Stimulated activated CD4-positive, alpha-beta T cell treated with anti-CD3 and anti-CD28 coated beads, TNF-alpha, amount 100 ng/mL, for 24 hours (primary cell): Measurements from ENCODE around the gene C1orf210.

ENCODE experiments used
- DNase-seq, 3 experiments: peaks; one replicate each; pipeline ENCODE4 v3.0.0-alpha.2; 2020; ENCODE audit warnings: low read depth in 3 of 3

Gene C1orf210

DNA sequence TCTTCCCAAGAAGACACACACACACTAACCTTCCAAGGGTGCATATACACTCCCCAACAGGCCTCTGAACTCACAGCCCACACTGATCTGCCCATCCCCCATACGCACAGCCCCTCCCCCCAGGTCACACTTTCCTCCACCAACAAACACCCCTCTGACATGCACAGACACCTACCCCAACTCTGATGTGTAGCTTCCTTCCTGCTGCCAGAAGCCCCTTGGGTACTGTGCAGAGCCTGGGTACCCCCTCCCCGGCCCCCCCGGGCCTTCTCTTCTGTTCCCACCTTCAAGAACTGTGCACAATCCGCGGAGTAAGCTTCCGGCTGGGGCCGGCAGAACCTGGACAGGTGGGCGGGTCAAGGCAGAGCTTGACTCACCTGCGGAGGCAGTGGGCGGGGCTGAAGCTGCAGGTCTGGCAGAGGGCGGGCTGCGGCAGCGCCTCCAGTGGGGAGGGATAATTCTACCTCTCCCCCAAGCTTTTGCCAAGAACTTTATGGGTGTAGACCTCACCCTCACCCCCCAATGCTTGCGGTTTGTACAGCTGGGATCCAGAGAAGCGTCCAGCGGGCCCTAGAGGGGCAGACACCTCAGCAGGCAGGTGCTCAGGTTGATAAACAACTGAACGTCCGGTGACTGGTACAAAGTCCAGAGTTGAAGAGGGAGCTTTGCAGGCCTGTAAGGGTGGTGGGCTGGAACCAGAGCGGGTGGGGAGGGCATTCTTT, at the start of gene C1orf210:
TSS of gene C1orf210 (minus strand) at position 313 of the 722 bp plus-strand sequence. CDS start 2,311 bp downstream, outside the sequence.
- DNase-seq: no peak

DNA sequence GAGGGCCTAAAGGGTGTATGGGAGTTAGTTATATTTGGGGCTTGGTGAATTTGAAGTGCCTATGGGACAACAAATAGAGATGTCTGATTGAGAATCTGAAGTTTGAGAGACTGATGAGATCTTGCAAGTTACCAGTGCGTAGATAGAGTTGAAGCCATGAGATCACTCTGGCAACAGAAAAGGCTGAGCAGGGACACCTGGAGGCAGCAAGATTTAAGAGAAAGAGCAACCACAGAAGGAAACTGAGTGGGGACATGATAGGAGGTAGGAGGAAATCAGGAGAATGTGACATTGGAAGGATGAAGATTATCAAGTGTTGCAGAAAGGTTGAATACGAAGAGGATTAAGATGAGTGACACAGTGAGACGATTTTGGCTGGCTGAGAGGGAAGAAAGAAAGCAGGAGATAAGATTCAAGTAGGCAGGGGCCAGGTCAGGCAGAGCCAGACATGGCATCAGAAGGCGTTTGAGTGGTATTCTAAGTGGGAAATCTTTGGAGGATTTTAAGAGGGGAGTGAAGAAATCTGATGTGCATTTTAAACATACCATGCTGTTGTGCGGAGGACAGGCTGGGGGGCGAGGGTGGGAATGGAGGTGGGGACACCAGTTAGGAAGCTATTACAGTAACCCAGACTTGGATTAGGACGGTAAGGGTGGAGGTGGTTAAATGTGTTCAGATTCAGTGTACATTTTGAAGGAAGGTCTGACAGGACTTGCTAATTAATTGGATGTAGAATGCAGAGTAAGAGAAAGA, 49.2 kb upstream of the C1orf210 start:
- DNase-seq: no peak

DNA sequence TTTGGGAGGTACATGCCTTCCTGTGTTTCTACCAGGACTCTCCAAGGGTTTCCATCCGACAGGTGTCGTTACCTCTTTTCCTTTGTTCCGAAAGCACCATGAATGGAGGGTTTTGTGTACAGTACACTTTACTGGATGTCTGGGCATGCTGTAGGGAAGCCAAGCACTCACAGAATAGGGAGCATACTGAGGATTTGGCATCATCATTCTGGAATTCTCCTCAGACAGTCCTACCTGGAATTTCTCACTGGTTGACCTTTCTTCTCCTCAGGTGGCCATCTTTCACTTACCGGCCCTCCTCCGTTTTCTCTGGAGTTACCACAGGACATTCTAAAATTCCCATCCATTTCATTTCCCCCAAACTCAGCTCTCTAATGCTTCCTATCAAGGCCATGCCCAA, 46.3 kb upstream of the C1orf210 start:
- no peak for DNase-seq

DNA sequence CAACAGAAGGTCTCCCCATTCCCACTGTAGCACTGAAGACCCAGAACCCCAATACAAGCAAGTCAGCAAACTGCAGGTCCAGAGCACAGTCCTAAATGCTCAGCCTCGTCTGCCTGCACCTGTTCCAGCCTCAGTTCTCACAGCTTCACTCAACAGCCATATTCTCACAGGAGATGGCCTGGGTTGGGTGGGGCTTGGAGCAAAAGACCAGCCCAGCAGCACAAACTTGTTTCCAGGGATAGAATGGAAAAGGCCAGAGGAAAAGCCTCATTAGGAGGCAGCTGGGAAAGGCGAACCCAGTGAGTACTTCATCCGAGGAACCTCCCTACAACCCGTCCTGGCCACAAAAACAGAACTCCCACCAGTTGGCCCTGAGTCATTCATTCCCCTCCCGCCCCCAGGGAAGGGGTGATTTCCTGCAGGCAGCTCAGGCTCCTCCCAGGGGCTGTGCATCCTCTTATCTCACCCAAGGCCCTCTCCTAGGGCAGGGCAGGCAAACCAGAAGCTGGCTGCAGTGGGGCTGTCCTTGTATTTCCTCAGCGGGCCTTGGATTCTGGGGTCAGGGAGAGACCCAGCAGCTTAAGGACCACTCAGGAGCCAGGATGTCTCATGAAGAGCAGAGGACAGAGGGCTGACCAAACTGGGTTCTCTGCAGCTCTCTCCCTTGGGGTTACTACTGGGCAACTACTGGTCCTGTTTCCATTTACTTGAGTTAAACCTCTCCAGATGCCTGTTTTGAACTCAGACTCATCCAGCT, 44.8 kb upstream of the C1orf210 start:
- DNase-seq: peak; percentile 37 to 73 (median 41)

DNA sequence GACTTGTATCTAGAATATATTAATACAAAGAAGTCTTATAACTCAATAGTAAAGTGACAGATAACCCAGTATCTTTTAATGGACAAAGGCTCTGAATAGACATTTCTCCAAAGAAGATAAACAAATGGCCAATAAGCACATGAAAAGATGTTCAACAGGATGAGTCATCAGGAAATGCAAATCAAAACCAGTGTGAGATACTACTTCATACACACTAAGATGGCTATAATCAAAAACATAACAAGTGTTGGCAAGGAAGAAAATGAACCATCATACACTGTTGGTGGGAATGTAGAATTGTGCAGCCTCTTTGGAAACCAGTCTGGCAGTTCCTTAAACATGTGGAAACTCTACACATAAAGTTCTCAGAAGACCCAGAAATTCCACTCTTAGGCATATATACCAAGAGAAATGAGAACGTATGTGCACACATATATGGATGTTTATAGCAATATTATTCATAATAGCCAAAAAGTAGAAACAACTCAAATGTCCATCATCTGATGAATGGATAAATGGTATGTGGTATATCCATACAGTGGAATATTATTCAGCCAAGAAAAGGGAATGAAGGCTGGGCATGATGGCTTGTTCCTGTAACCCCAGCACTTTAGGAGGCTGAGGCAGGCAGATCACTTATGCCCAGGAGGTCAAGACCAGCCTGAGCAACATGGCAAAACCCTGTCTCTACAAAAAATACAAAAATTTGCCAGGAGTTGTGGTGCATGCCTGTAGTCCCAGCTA, 42.3 kb upstream of the C1orf210 start:
- DNase-seq: no peak

DNA sequence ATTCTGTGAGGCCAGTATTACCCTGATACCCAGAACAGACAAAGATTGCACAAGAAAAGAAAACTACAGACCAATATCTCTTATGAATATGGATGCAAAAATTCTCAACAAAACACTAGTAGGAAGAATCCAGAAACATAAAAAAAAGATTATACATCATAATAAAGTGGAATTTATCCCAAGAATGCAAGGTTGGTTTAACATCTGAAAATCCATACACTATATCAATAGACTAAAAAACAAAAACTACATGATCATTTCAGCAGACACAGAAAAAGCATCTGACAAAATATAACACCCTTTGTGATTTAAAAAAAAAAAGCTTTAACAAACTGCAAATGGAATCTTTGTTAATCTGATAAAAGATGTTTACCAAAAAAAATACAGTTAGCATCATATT, 40.0 kb upstream of the C1orf210 start:
- no peak for DNase-seq

DNA sequence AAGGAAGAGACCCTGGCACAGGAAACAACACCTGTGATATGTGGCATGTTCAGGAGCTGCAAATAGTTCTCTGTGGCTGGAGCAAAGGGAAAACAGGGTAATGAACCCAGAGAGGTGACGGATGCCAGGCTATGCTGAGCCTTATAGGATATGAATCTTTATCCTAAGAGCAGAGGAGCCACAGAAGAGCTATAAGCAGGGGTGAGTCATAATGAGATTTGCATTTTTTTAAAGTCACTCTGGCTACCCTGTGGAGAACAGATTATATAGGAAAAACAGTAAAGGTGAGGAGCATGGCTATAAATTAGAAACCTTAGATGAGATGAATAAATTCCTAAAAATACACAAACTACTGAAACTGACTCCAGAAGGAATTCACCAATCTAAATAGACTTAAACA, 39.4 kb upstream of the C1orf210 start:
- no peak for DNase-seq

DNA sequence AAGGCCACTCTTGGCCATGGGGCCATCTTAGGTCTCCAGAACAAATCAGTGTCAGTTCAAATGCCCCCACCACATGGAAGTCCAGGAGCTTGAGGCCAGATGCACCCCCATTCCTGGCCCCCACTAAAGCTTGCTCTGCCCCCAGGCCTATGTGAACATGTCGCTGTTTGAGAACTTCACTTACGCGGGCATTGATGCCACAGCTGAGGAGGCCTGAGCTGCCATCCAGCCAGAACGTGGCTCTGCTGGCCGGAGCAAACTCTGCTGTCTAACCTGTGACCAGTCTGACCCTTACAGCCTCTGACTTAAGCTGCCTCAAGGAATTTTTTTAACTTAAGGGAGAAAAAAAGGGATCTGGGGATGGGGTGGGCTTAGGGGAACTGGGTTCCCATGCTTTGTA, 37.1 kb upstream of the C1orf210 start:
- DNase-seq: no peak

DNA sequence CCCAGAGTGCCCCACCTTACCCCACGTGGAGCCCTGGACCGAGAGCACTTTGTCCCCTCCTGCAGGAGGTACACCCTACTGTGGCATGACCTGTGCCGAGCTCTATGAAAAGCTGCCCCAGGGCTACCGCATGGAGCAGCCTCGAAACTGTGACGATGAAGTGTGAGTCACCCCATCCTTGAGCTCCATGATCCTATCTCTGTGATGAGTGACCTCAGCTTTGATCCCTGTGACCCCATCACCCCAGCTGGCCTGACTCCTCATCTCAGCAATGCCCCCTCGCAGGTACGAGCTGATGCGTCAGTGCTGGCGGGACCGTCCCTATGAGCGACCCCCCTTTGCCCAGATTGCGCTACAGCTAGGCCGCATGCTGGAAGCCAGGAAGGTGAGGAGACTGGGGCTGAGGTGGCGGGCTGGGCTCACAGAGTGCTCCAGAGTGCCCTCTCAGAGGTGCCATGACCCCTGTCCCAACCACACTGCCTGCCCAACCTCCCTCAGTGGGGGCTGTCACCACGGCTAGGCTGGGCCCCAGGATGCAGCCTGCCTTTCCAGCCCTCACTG, 36.0 kb upstream of the C1orf210 start:
- no peak for DNase-seq

DNA sequence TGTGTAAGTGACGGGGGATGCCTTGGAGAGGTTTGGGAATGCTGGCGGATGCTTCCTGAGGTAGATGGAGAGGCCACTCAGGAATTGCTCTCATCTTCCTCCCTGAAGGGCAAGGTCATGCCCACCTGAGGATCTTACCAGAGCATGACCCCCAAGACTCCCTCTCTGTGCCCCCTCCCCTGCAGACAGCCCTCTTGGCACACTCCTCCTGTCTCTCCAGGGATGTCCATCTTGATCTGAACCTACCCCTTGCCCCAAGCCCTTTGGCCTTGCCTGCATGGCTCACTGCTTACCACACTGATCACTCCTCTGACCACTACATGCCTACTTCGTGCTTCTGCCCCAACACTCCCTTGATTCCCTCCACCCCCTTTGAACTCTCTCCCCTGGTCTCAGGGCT, 34.4 kb upstream of the C1orf210 start:
- DNase-seq: no peak

DNA sequence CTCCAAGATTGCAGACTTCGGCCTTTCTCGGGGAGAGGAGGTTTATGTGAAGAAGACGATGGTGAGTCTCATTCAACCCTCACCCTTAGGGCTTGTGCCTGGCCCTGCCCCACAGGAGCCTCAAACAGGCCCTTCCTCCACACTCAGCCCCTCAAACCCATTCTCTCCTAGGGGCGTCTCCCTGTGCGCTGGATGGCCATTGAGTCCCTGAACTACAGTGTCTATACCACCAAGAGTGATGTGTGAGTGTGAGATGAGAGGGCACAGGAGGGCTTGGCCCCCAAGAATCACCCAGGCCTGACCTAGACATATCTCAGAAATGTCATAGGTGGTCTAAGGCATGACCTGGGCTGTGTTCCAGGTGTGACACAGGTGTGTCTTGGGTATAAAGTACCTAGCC, 33.9 kb upstream of the C1orf210 start:
- no peak for DNase-seq

DNA sequence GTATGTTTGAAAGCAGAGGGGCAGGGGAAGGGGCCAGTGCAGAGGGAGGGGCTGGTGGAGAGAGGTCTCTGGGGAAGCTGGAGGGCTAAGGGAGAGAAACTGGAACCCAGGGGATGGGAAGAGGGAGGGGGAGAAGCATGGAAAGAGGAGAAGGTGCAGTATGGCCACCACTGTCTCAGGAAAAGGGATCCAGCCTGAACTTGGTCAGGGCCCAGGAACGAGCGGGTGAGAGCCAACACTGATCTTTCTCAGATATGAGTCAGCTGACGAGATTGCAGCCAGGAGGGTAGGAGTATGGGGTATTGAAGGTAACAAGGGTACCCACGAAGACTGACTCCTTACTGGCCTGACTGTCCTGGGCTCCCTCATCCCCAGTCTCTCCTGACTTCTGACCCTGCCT, 33.5 kb upstream of the C1orf210 start:
- DNase-seq: no peak

DNA sequence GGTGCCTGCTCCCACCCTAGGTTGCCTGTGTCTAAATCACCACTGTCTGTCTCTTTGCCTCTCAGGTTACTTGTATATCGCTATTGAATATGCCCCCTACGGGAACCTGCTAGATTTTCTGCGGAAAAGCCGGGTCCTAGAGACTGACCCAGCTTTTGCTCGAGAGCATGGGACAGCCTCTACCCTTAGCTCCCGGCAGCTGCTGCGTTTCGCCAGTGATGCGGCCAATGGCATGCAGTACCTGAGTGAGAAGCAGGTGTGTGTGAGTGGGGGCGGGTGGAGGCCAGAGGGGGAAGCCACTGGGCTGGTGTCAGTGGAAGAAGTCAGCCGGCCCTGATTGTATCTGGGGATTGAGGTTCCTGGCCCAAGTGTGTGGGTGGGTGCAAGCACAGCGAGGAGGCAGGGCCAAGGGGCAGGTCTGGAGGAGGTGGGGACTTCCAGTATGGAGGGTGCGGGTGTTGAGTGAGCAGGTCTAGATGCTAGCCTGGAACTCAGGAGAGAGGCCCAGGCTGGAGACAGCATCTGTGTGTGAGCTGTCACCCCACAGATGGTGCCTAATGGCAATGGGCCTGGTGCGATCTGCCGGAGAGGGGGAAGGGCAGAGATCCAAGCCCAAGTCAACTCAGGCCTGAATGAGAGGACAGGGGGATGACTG, 32.6 kb upstream of the C1orf210 start:
- no peak for DNase-seq

DNA sequence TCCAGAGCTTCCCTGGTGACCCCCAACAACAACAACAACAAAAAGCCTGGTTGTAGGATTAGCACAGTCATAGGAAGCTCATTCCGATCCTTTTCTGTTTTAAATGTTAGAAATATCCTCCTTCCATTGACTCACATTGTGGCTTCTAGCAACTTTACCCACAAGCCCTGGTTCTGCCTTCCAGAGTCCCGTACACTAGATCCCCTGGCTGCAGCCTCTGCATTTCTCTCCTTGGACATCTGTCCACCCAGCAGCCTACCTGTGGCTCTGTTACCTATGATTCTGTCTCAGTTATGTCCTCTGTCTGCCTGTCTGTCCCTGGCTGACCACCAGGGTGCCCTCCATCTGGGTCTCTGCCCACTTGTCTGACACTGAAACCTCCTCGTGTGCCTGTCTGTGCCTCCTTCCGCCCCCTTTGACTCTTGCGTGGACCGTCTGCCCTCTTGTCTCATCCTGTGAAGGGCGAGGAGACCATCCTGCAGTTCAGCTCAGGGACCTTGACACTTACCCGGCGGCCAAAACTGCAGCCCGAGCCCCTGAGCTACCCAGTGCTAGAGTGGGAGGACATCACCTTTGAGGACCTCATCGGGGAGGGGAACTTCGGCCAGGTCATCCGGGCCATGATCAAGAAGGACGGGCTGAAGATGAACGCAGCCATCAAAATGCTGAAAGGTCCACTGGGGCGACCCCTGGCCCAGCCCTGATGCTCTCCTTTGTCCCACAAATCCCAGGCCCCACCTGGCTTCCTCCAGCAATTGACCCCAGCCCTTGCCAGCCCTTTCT, 31.5 kb upstream of the C1orf210 start:
- DNase-seq: no peak

DNA sequence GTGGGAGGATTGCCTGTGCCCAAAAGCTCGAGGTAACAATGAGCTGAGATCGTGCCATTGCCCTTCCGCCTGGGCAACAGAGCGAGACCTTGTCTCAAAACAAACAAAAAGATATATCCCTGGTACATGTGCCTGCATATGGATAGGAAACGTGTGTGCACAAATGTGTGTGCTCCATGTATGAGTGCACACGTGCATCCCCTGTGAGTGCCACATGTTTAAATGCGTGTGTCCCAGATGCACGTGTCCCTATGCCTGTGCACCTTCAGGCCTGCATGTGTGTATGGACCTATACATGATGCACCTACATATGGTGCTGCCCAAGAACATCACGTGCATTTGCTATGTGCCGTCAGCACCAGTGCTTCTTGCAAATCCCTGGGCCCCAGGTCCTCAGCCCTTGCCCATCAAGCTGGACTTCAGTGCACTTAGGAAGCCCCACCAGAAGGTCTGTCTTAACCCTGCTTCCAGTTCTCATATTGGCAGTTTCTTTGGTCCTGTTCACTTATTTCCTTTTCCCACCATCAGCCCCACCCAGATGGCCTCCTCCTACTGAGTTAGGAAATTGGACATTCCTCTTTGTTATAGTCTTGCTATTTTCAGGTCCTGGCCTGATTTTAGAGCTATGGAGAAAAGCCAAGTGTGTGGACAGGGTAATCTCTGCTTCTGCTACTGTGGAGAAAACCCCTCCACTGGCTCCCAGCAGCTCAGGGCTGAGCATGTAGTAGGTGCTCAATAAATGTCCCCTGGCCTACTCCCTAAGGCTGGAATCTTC, 30.8 kb upstream of the C1orf210 start:
- DNase-seq: no peak

DNA sequence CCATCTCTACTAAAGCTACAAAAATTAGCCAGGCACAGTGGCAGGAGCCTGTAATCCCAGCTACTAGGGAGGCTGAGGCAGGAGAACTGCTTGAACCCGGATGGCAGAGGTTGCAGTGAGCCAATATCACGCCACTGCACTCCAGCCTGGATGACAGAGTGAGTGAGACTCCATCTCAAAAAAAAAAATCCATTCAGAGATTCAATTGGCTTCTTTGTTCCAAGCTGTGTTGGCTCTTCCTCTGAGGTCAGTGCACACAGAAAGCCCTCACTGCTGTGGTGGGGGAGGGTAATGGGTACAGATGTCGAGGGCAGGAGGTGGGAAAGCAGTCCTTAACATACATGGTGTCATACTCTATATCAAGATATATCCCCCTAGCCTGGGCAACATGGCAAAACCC, 30.1 kb upstream of the C1orf210 start:
- no peak for DNase-seq

DNA sequence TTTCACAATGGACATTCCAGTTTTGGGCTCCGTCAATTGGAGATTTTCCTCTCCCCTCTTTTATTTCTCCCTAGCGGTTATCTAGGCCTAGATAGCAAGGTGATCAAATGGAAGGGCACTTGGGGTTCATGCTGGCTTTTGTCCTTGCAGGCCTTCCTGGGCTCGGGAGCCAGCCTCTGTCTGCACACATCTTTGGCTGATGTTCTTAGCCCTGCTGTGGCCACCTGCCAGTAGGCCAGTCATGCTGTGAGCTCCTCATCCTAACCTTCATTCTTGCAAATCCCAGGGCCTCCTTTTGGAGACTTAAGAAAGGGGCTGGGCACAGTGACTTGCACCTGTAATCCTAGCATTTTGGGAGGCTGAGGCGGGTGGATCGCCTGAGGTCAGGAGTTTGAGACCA, 28.9 kb upstream of the C1orf210 start:
- no peak for DNase-seq

DNA sequence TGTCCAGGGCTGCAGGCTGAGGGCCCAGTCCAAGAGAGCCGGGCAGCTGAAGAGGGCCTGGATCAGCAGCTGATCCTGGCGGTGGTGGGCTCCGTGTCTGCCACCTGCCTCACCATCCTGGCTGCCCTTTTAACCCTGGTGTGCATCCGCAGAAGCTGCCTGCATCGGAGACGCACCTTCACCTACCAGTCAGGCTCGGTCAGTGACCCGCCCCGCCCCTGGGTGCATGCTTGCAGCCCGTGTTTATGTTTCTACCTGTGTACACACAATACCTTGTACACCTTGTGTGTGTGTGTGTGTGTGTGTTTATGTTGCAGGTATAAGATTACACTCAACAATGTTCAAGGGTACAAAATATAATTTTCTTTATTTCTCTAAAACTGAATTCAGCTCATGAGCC, 28.4 kb upstream of the C1orf210 start:
- DNase-seq: no peak

DNA sequence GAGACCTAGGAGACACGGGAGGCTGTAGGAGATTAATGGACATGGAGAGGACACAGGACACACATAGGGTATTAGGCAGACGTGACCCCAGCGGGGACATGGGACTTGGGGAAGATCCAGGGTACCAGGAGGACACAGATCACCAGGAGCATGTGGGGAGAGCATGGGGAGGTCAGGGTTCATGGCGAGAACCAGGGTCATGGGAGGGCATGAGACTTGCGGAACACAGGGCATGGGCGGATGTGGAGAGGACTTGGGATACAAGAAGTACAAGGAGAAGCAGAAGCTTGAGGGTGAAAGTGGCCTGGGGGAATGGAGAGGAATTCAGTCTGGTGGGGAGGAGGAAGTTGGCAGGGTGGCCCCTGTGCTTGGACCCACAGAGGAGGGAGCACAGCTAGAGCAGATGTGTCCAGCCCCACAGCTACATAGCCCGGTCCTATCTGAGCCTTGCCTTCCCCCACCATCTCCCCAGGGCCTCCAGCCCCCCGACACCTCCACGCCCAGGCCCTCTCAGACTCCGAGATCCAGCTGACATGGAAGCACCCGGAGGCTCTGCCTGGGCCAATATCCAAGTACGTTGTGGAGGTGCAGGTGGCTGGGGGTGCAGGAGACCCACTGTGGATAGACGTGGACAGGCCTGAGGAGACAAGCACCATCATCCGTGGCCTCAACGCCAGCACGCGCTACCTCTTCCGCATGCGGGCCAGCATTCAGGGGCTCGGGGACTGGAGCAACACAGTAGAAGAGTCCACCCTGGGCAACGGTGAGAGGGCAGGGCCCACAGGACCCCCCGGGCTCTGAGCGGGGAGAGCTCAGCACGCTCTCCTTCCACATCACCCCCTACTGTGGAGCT, 27.5 kb upstream of the C1orf210 start:
- no peak for DNase-seq
